Liver (tissue), 9 donors: ENCODE results near the gene THRA. TPM values are rescaled to one million over a fixed set of nuclear protein-coding genes. Genes with fewer than 3 reads are reported as not detected.

Experiments
- DNase-seq: peaks from one replicate; pipeline ENCODE4 v3.0.0-alpha.2; 2017; ENCODE audit warnings: low spot score
- H3K27ac ChIP-seq, 2 donors: one replicate each; pipeline ENCODE4 v1.7.0; 2013; ENCODE audit warnings: inconsistent platforms in 2 of 2, low read length in 2 of 2, control low read depth in 1 of 2, low read depth in 1 of 2, mild to moderate bottlenecking in 1 of 2
- H3K27me3 ChIP-seq, 4 donors: one replicate each; pipeline versions ENCODE4 v1.6.1 to v1.7.0; 2013; ENCODE audit warnings: low read length in 3 of 4, inconsistent platforms in 1 of 4, mild to moderate bottlenecking in 1 of 4, moderate library complexity in 1 of 4; ENCODE audit not compliant: control insufficient read depth in 4 of 4, insufficient read depth in 4 of 4
- H3K36me3 ChIP-seq, 4 donors: one replicate each; pipeline versions ENCODE4 v1.6.1 to v1.7.0; 2013; ENCODE audit warnings: low read length in 3 of 4, mild to moderate bottlenecking in 3 of 4, low read depth in 1 of 4, moderate library complexity in 1 of 4; ENCODE audit not compliant: control insufficient read depth in 4 of 4, insufficient read depth in 3 of 4
- H3K4me1 ChIP-seq, 4 donors: one replicate each; pipeline versions ENCODE4 v1.6.1 to v1.7.0; 2013; ENCODE audit warnings: low read length in 3 of 4, mild to moderate bottlenecking in 3 of 4, moderate library complexity in 1 of 4; ENCODE audit not compliant: control insufficient read depth in 4 of 4, insufficient read depth in 4 of 4
- H3K4me3 ChIP-seq, 3 donors: one replicate each; pipeline versions ENCODE4 v1.6.1 to v1.7.0; 2013; ENCODE audit warnings: low read length in 3 of 3, control low read depth in 1 of 3, low read depth in 1 of 3, mild to moderate bottlenecking in 1 of 3
- H3K9ac ChIP-seq, 2 donors: one replicate each; pipeline ENCODE4 v1.7.0; 2013; ENCODE audit warnings: low read length in 2 of 2, mild to moderate bottlenecking in 2 of 2, moderate library complexity in 2 of 2, control low read depth in 1 of 2, low read depth in 1 of 2
- H3K9me3 ChIP-seq, 4 donors: one replicate each; pipeline versions ENCODE4 v1.6.1 to v1.7.0; 2013; ENCODE audit warnings: low read length in 3 of 4; ENCODE audit not compliant: control insufficient read depth in 4 of 4
- CTCF ChIP-seq: fragments of 150-350 bp; IDR thresholded peaks from 2 replicates; pipeline ENCODE4 v1.5.1; 2017; ENCODE audit warnings: improper control_type of control experiment, low read depth, low read length; ENCODE audit not compliant: missing input control
- EGR1 ChIP-seq, 2 donors: IDR thresholded peaks; 2 replicates each; pipeline ENCODE4 v1.6.1; 2016 to 2018; ENCODE audit warnings: antibody characterized with exemption in 2 of 2, low read depth in 2 of 2
- FOXA1 ChIP-seq: IDR thresholded peaks from 2 replicates; pipeline ENCODE4 v1.6.1; 2016; ENCODE audit warnings: antibody characterized with exemption
- HNF4A ChIP-seq, 2 donors: conservative IDR thresholded peaks; 2 replicates each; pipeline ENCODE4 v1.6.1; 2016; ENCODE audit warnings: antibody characterized with exemption in 2 of 2, mild to moderate bottlenecking in 2 of 2
- HNF4G ChIP-seq: IDR thresholded peaks from 2 replicates; pipeline ENCODE4 v1.6.1; 2016; ENCODE audit warnings: antibody characterized with exemption
- JUND ChIP-seq, 2 donors: IDR thresholded peaks; 2 replicates each; pipeline ENCODE4 v1.6.1; 2016; ENCODE audit warnings: antibody characterized with exemption in 2 of 2
- NR2F2 ChIP-seq: IDR thresholded peaks from 2 replicates; pipeline ENCODE4 v1.6.1; 2016; ENCODE audit warnings: antibody characterized with exemption
- RAD21 ChIP-seq, 2 donors: IDR thresholded peaks; 2 replicates each; pipeline ENCODE4 v1.6.1; 2016; ENCODE audit warnings: antibody characterized with exemption in 2 of 2, mild to moderate bottlenecking in 2 of 2
- REST ChIP-seq: IDR thresholded peaks from 2 replicates; pipeline ENCODE4 v1.6.1; 2016; ENCODE audit warnings: antibody characterized with exemption, mild to moderate bottlenecking
- SP1 ChIP-seq: IDR thresholded peaks from 2 replicates; pipeline ENCODE4 v1.6.1; 2018; ENCODE audit warnings: antibody characterized with exemption, mild to moderate bottlenecking
- TAF1 ChIP-seq: conservative IDR thresholded peaks from 2 replicates; pipeline ENCODE4 v1.6.1; 2016; ENCODE audit warnings: antibody characterized with exemption, mild to moderate bottlenecking
- YY1 ChIP-seq: IDR thresholded peaks from 2 replicates; pipeline ENCODE4 v1.6.1; 2016; ENCODE audit warnings: antibody characterized with exemption, mild to moderate bottlenecking
- WGBS: extraction: QIAGEN DNeasy Blood & Tissue Kit; methylation state at CpG from one replicate; pipeline ENCODE4 v1.1.7; 2013; 5-methylcytosine and 5-hydroxymethylcytosine counted together
- polyA plus RNA-seq, 2 donors: library from polyadenylated mRNA; stranded (reverse) in 1 of 2; unstranded in 1 of 2; fragments of 200-250 nt in 1 of 2; fragments of >200 nt in 1 of 2; fragmentation: Nextera tagmentation in 1 of 2; extraction: Ambion mirVana in 1 of 2; gene quantifications; one replicate each; pipeline versions ENCODE4 v1.2.1 to v1.2.3, GENCODE V29; 2013 to 2015
- total RNA-seq, 2 donors: library from RNA; depleted of rRNA; stranded (reverse); fragments of >200 nt; gene quantifications; one replicate each; pipeline ENCODE4 v1.2.3, GENCODE V29; 2014
- donor health status: healthy.
- donor health status: healthy.
- donor health status: healthy.
- donor health status: healthy.
- donor health status: healthy.

The THRA gene
- total and polyA plus RNA-seq, 4 donors = 3.2 to 10.3 (median 7.4) TPM

- H3K4me1 ChIP-seq = peaks cover 12 to 78% (median 57%) of the 10 kb centered on the region in 4 donors
- TF ChIP-seq HNF4A (conservative IDR thresholded peaks at IDR 0.05) (peak in 1 of 2 donors; percentile 45), SP1 (no peak)
- H3K9me3 ChIP-seq = no peaks in the 10 kb centered on the region
- H3K4me3 ChIP-seq = no peak overlapping the region
- H3K9ac ChIP-seq = peak overlapping the region; percentile 20 to 75
- no peak for DNase-seq
- 59% methylated on average over 5 of the region's 5 CpGs for WGBS
- no peaks in the 10 kb centered on the region for H3K36me3 ChIP-seq
- peak overlapping the region; percentile 82 to 99 for H3K27ac ChIP-seq
- no peaks in the 10 kb centered on the region for H3K27me3 ChIP-seq
Measured at GRCh38 chr17:40107522-40108174, 44.9 kb downstream of the THRA start.

- no peaks in the 10 kb centered on the region for H3K27me3 ChIP-seq
- peaks cover 11 to 85% (median 62%) of the 10 kb centered on the region in 4 donors for H3K4me1 ChIP-seq
- H3K36me3 ChIP-seq = no peaks in the 10 kb centered on the region
- peak overlapping the region; percentile 86 to 99 for H3K27ac ChIP-seq
- peak in 1 of 2 donors; percentile 45 for TF ChIP-seq RAD21 (IDR thresholded peaks at IDR 0.05)
- peak in 1 of 2 donors; percentile 17 for TF ChIP-seq HNF4A (conservative IDR thresholded peaks at IDR 0.05)
- no peak for TF ChIP-seq CTCF
- WGBS = 93% methylated on average over 9 of the region's 9 CpGs
- no peak for DNase-seq
- H3K4me3 ChIP-seq = no peak overlapping the region
- no peak overlapping the region for H3K9ac ChIP-seq
- no peaks in the 10 kb centered on the region for H3K9me3 ChIP-seq
Measured at GRCh38 chr17:40108970-40109824, 46.4 kb downstream of the THRA start.

GRCh38 chr17:40110026-40110845 lies 47.5 kb downstream of the THRA start:
- Histone ChIP-seq H3K36me3 (no peaks in the 10 kb centered on the region), H3K27ac (peak overlapping the region; percentile 86 to 99), H3K9ac (peak overlapping the region; percentile 56 to 88), H3K9me3 (no peaks in the 10 kb centered on the region), H3K4me1 (peaks cover 13 to 90% (median 67%) of the 10 kb centered on the region in 4 donors), H3K27me3 (no peaks in the 10 kb centered on the region), H3K4me3 (no peak overlapping the region)
- no peak for TF ChIP-seq TAF1
- peak in 1 of 2 donors; percentile 49 for TF ChIP-seq EGR1 (IDR thresholded peaks at IDR 0.05; ENCODE audit: low read depth in 2 of 2)
- TF ChIP-seq HNF4G = no peak
- TF ChIP-seq HNF4A (conservative IDR thresholded peaks at IDR 0.05) = peak in 1 of 2 donors; percentile 10
- no peak for TF ChIP-seq REST
- no peak for TF ChIP-seq NR2F2
- peak in 1 of 2 donors; percentile 16 for TF ChIP-seq JUND (IDR thresholded peaks at IDR 0.05)
- no peak for TF ChIP-seq FOXA1
- no peak for TF ChIP-seq YY1
- no peak for DNase-seq
- WGBS = 64% methylated on average over 3 of the region's 3 CpGs
